SJCRH30 (cell line): ENCODE results near the gene OR13A1. TPM values are rescaled to one million over a fixed set of nuclear protein-coding genes. Genes with fewer than 3 reads are reported as not detected.
"Not testable (repeated sequence)": the region's sequence is repeated elsewhere in the genome, so short reads cannot be mapped to it uniquely, and the experiment has no call there.

ENCODE experiments used
- DNase-seq, 2 experiments: peaks; one replicate each; pipeline ENCODE4 v3.0.0-alpha.2; 2015 to 2020
- H3K27ac ChIP-seq: fragments of 250-450 bp; sonication (Bioruptor Pico); 2 replicates; pipeline ENCODE4 v1.5.1; 2020; ENCODE audit warnings: mild to moderate bottlenecking, moderate library complexity
- H3K27me3 ChIP-seq: fragments of 250-450 bp; sonication (Bioruptor Pico); 2 replicates; pipeline ENCODE4 v1.5.1; 2020; ENCODE audit warnings: mild to moderate bottlenecking, moderate library complexity
- H3K36me3 ChIP-seq: fragments of 250-450 bp; sonication (Bioruptor Pico); 2 replicates; pipeline ENCODE4 v1.5.1; 2020; ENCODE audit warnings: mild to moderate bottlenecking, moderate library complexity
- H3K4me1 ChIP-seq: fragments of 250-450 bp; sonication (Bioruptor Pico); 2 replicates; pipeline ENCODE4 v1.5.1; 2020; ENCODE audit warnings: mild to moderate bottlenecking, moderate library complexity
- H3K4me3 ChIP-seq: fragments of 250-450 bp; sonication (Bioruptor Pico); 2 replicates; pipeline ENCODE4 v1.5.1; 2020; ENCODE audit warnings: mild to moderate bottlenecking, moderate library complexity
- H3K9me3 ChIP-seq: fragments of 250-450 bp; sonication (Bioruptor Pico); replicated peaks from 2 replicates; pipeline ENCODE4 v1.5.1; 2020; ENCODE audit warnings: mild to moderate bottlenecking, moderate library complexity
- total RNA-seq: library from RNA; depleted of rRNA; stranded (reverse); fragments of >200 nt; shearing (Covaris generic); gene quantifications from 2 replicates; pipeline ENCODE4 v1.2.3, GENCODE V29; 2014; rRNA removed

Gene OR13A1
- total RNA-seq = not detected in 2 replicates

GRCh38 chr10:45315508-45315907 is at the start of gene OR13A1:
TSS of gene OR13A1 (minus strand) at chr10:45315608. CDS start at chr10:45304422, 11,186 bp downstream.
- no peaks in the 10 kb centered on the region for H3K4me1 ChIP-seq
- no peaks in the 10 kb centered on the region for H3K9me3 ChIP-seq
- H3K27ac ChIP-seq = no peak within 1 kb of the TSS
- DNase-seq = no peak
- no peak within 1 kb of the TSS for H3K4me3 ChIP-seq
- H3K27me3 ChIP-seq = no peaks in the 10 kb centered on the region
- no peaks in the 10 kb centered on the region for H3K36me3 ChIP-seq

GRCh38 chr10:45361983-45362799 is 46.8 kb upstream of the OR13A1 start:
- DNase-seq, H3K36me3 ChIP-seq, H3K4me1 ChIP-seq, H3K27ac ChIP-seq, H3K9me3 ChIP-seq, H3K4me3 ChIP-seq, H3K27me3 ChIP-seq: not testable (repeated sequence)

GRCh38 chr10:45358961-45359360 is 43.6 kb upstream of the OR13A1 start:
- not testable (repeated sequence) for H3K4me1 ChIP-seq, H3K4me3 ChIP-seq, H3K9me3 ChIP-seq, H3K27ac ChIP-seq, H3K27me3 ChIP-seq, DNase-seq, H3K36me3 ChIP-seq

GRCh38 chr10:45355494-45355893 is 40.1 kb upstream of the OR13A1 start:
- Histone ChIP-seq H3K27me3 (no peaks in the 10 kb centered on the region), H3K4me1 (no peaks in the 10 kb centered on the region), H3K4me3 (no peak overlapping the region), H3K27ac (no peak overlapping the region), H3K36me3 (no peaks in the 10 kb centered on the region), H3K9me3 (no peaks in the 10 kb centered on the region)
- no peak for DNase-seq

- no peak for DNase-seq
- Histone ChIP-seq H3K4me1 (no peaks in the 10 kb centered on the region), H3K27me3 (no peaks in the 10 kb centered on the region), H3K27ac (no peak overlapping the region), H3K9me3 (no peaks in the 10 kb centered on the region), H3K4me3 (no peak overlapping the region), H3K36me3 (no peaks in the 10 kb centered on the region)
These were observed 38.9 kb upstream of the OR13A1 start for GRCh38 chr10:45354261-45354660.

DNA sequence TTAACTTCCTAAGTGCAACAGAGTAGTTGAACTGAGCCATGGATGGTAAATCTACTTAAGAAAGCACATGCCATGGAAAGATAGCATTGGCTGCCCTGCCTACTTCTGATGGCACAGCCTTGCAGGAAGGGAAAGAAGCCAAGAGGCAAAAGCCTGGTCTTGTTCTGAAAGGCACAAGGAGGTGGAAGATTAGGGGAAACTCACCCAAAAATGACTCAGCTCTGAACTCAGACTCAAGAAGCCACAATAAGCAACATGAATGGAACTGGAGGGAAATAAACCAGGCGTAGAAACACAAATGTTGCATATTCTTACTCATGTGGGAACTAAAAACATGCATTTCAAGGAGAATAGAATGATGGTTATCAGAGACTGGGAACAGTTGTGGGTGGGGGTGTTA is 37.8 kb upstream of the OR13A1 start:
- H3K36me3 ChIP-seq = no peaks in the 10 kb centered on the region
- H3K9me3 ChIP-seq = no peaks in the 10 kb centered on the region
- no peak overlapping the region for H3K27ac ChIP-seq
- no peaks in the 10 kb centered on the region for H3K4me1 ChIP-seq
- H3K4me3 ChIP-seq = no peak overlapping the region
- DNase-seq = no peak
- H3K27me3 ChIP-seq = no peaks in the 10 kb centered on the region

DNA sequence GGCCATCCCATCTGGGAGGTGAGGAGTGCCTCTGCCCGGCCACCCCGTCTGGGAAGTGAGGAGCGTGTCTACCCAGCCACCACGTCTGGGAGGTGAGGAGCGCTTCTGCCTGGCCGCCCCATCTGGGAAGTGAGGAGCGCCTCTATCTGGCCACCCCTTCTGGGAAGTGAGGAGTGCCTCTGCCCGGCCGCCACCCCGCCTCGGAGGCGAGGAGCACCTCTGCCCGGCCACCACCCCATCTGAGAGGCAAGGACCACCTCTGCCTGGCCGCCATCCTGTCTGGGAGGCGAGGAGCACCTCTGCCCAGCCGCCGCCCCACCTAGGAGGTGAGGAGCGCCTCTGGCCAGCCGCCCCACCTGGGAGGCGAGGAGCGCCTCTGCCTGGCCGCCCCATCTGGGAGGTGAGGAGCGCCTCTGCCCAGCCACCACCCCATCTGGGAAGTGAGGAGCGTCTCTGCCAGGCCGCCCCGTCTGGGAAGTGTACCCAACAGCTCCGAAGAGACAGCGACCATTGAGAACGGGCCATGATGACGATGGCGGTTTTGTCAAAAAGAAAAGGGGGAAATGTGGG is 32.9 kb upstream of the OR13A1 start:
- not testable (repeated sequence) for H3K9me3 ChIP-seq, H3K36me3 ChIP-seq, H3K4me1 ChIP-seq, H3K4me3 ChIP-seq, DNase-seq, H3K27ac ChIP-seq, H3K27me3 ChIP-seq

DNA sequence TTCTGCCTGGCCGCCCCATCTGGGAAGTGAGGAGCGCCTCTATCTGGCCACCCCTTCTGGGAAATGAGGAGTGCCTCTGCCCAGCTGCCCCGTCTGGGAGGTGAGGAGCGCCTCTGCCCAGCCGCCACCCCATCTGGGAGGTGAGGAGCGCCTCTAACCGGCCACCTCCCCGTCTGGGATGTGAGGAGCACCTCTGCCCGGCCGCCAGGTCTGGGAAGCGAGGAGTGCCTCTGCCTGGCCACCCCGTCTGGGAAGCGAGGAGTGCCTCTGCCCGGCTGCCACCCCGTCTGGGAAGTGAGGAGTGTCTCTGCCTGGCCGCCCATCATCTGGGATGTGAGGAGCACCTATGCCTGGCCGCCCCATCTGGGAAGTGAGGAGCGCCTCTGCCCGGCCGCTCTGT is 32.1 kb upstream of the OR13A1 start:
- H3K9me3 ChIP-seq, H3K27me3 ChIP-seq, H3K27ac ChIP-seq, H3K4me1 ChIP-seq, H3K36me3 ChIP-seq, H3K4me3 ChIP-seq, DNase-seq: not testable (repeated sequence)

DNA sequence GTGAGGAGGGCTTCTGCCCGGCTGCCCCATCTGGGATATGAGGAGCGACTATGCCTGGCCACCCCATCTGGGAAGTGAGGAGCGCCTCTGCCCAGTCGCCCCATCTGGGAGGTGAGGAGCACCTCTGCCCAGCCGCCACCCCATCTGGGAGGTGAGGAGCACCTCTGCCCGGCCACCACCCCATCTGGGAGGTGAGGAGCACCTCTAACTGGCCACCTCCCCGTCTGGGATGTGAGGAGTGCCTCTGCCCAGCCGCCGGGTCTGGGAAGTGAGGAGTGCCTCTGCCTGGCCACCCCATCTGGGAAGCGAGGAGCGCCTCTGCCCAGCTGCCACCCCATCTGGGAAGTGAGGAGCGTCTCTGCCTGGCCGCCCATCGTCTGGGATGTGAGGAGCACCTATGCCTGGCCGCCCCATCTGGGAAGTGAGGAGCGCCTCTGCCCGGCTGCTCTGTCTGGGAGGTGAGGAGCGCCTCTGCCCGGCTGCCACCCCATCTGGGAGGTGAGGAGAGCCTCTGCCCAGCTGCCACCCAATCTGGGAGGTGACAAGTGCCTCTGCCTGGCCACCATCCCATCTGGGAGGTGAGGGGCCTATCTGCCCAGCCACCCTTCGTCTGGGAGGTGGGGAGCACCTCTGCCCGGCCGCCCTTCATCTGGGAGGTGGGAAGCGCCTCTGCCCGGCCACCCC is 31.4 kb upstream of the OR13A1 start:
- not testable (repeated sequence) for H3K4me3 ChIP-seq, DNase-seq, H3K36me3 ChIP-seq, H3K27ac ChIP-seq, H3K27me3 ChIP-seq, H3K4me1 ChIP-seq, H3K9me3 ChIP-seq

DNA sequence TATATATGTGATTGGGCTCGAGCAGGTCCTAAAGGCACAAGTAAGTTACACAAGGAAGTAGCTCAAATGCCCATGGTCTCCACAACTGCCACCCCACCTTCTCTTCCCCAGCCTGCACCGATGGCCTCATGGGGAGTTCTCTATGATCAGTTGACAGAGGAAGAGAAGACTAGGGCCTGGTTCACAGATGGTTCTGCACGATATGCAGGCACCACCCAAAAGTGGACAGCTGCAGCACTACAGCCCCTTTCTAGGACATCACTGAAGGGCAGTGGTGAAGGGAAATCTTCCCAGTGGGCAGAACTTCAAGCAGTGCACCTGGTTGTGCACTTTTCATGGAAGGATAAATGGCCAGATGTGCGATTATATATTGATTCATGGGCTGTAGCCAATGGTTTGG is 25.0 kb upstream of the OR13A1 start:
- DNase-seq, H3K27ac ChIP-seq, H3K9me3 ChIP-seq, H3K4me3 ChIP-seq, H3K4me1 ChIP-seq, H3K27me3 ChIP-seq, H3K36me3 ChIP-seq: not testable (repeated sequence)

DNA sequence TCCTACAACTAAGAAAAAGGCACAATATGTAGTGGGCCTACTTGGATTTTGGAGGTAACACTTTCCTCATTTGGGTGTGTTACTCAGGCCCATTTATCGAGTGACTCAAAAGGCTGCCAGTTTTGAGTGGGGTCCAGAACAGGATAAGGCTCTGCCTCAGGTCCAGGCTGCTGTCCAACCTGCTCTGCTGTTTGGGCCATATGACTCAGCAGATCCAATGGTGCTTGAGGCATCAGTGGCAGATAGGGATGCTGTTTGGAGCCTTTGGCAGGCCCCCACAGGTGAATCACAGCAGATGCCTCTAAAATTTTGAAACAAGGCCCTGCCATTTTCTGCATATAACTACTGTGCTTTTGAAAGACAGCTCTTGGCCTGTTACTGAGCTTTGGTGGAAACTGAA is 24.5 kb upstream of the OR13A1 start:
- Histone ChIP-seq H3K9me3 (no peaks in the 10 kb centered on the region), H3K27ac (no peak overlapping the region), H3K27me3 (no peaks in the 10 kb centered on the region), H3K4me3 (no peak overlapping the region), H3K4me1 (no peaks in the 10 kb centered on the region), H3K36me3 (no peaks in the 10 kb centered on the region)
- DNase-seq = no peak

DNA sequence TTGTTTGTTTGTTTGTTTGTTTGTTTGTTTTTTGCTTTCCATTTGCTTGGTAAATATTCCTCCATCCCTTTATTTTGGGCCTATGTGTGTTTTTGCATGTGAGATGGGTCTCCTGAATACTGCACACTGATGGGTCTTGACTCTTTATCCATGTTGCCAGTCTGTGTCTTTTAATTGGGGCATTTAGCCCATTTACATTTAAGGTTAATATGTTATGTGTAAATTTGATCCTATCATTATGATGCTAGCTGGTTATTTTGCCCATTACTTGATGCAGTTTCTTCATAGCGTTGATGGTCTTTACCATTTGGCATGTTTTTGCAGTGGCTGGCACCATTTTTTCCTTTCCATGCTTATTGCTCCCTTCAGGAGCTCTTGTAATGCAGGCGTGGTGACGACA is 16.4 kb upstream of the OR13A1 start:
- DNase-seq, H3K4me3 ChIP-seq, H3K36me3 ChIP-seq, H3K9me3 ChIP-seq, H3K4me1 ChIP-seq, H3K27me3 ChIP-seq, H3K27ac ChIP-seq: not testable (repeated sequence)

DNA sequence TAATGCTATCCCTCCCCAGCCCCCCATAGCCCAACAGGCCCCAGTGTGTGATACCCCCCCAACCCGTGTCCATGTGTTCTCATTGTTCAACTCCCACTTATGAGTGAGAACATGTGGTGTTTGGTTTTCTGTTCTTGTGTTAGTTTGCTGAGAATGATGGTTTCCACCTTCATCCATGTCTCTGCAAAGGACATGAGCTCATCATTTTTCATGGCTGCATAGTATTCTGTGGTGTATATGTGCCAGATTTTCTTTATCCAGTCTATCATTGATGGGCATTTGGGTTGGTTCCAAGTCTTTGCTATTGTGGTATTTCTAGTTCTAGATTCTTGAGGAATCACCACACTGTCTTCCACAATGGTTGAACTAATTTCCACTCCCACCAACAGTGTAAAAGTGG is 11.5 kb upstream of the OR13A1 start:
- H3K27me3 ChIP-seq, H3K4me1 ChIP-seq, DNase-seq, H3K9me3 ChIP-seq, H3K36me3 ChIP-seq, H3K27ac ChIP-seq, H3K4me3 ChIP-seq: not testable (repeated sequence)

- Histone ChIP-seq H3K9me3 (no peaks in the 10 kb centered on the region), H3K27ac (no peak overlapping the region), H3K4me3 (no peak overlapping the region), H3K36me3 (no peaks in the 10 kb centered on the region), H3K27me3 (no peaks in the 10 kb centered on the region), H3K4me1 (no peaks in the 10 kb centered on the region)
- no peak for DNase-seq
These were observed 9.7 kb upstream of the OR13A1 start for GRCh38 chr10:45325116-45325515.

- no peak for DNase-seq
- Histone ChIP-seq H3K27me3 (no peaks in the 10 kb centered on the region), H3K9me3 (no peaks in the 10 kb centered on the region), H3K27ac (no peak overlapping the region), H3K4me3 (no peak overlapping the region), H3K4me1 (no peaks in the 10 kb centered on the region), H3K36me3 (no peaks in the 10 kb centered on the region)
These were observed 4.3 kb upstream of the OR13A1 start for GRCh38 chr10:45319702-45320101.
